ENCODE measurements around the gene ARAP1.

Gene ARAP1

DNA sequence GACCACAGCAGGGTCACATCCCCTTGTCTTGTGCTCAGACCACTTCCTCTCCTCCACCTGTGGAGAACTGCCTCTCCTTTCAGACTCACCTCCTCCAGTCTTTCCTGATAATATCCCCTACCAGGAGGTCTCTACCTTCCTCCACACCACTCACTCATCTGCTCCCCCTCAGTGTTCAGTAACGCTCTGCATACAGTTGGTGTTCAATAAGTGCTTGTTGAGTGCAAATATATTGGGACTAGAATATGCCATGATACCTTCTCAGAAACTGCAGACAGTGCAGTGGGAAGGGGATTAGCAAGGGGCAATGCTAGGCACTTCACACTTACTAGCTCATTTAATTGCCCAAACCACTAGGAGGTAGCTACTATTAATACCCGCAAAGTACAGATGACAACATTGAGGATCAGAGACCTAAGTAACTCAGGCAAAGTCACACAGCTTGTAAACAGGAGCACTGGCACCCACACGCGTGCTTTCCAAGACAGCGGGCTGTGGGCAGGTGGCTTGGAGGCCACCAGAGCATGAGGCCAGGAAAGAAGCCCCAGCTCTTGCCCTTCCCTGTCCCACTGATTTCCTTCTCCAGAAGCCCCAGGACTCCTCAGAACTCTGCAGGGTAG, 69.9 kb downstream of the ARAP1 start:
- no peak for DNase-seq (ENCODE audit: low read depth)

DNA sequence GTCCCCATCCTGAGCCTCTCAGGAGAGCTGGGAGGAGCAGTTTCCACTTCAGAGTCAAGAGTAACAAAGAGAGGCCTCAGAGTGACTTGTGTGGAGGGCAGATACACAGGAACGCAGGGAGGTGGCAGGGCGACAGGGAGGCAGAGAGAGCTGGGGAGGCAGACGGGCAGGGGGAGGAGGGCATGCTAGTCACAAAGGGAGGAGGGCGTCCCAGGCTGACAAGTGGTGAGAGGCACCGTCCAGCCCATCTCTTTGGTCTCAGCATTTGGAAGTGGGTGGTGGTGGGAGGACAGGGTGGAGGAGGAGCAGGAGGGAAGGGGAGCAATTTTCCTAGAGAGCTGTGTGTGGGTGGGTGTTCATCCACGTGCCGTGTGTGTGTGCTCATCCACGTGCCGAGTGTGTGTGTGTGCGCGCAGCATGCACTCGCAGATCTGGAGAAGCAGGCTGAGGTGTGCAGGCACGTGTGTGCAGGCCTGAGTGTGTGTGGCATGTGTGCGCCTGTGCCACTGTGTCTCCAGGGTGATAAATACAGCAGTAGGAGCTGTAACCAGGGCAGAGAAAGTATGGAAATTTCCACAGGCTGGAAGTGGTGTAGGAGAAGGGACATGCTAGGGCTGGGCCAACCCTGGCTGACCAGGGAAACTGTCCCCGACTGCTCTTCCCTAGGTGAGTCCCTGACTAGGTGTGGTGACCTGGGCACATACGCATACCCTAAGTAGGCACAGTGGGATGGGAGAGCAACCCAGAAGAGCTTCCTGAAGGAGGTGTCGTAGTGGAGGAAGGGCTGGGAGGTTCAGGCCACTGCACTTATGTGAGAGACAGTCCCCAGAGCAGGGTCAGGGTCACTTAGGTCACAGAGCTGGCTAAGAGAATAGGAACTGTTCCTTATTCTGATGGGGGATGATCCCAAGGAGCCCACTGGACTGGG, 70.7 kb downstream of the ARAP1 start:
- no peak for DNase-seq (ENCODE audit: low read depth)

DNA sequence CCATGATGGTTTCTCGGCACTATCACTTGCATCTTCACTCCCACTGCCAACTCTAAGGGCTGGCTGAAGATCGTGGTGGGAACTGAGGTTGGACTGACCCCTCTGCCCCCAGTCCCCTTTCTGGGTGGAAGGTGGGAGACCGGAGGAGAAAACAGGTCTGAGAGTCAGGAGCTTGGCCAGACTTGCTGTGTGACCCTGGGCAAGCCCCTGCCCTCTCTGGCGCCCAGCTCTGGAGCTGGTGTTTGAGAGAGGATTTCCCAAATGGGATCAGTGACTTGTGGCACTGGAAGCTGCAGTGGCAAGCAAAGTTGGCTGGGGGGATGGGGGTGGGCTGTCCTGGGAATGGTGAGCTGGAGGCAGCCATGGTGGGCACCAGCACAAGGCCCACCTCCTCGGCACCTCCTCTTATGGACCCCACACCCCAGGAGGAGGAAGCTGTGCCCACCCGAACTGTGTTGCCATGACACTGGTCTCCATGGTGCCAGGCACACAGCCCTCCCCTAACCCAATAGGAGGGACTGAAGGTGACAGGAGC, 71.5 kb downstream of the ARAP1 start:
- no peak for DNase-seq (ENCODE audit: low read depth)

DNA sequence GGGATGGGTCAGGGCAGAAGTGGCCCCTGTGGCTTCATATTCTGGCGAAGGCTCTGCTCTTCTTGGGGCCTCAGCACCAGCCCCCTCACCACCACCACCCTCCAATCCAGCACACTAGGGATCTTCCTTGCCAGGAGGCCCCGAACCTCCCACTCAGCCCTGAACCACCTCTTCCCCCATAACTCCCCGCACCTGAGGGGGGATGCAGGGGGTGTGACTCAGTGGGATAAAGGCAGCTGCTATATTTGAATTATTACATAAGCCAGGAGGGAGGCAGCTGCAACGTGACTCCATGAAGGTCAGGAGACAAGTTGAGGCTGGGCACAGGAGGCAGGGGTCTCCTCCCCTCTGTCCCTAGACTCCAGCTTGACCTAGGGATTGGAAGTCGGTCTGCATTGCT, 72.3 kb downstream of the ARAP1 start:
- no peak for DNase-seq (ENCODE audit: low read depth)

DNA sequence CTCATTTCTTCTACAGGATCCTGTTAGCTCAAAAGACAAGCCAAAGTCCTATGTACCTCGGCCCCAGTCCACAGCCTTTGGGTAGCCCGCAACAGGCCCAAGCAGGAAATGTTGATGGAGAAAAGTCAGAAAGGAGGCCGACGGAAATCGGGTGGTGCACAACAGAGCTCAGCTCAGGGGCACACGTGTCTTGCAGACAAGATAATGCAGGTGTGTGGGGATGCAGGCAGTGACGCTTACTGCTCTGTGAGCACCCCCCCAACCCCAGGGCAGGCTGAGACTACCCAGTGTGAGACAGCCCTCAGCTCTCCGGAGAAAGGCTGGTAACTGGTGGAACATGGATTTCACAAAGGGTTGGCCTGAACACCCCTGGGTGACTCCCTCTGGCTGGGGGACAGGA, 73.7 kb downstream of the ARAP1 start:
- DNase-seq (ENCODE audit: low read depth): no peak

DNA sequence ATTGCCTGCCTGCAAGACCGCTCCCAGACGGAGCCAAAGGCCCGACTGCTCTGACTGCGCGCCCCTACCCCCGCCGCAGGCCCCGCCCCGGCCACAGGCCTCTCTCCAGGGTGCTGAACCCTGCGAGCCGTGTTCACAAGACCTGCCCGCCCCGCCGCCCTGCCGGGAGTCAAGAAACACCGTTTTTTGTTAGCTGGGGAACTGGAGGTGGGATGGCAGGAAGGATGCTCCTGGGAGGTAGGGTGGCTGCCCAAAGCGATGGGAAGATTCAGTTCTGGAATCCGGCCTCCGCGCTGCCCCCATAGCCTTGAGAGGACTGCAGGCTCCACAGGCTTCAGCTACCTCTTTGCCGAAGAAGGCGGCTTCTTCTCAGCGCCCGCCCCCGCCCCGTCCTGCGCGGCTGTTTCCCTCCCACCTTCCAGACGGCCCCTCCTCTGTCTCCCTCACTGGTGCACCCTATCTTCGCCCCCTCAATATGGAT, 75.3 kb downstream of the ARAP1 start:
- peak; percentile 23 for DNase-seq (ENCODE audit: low read depth)

DNA sequence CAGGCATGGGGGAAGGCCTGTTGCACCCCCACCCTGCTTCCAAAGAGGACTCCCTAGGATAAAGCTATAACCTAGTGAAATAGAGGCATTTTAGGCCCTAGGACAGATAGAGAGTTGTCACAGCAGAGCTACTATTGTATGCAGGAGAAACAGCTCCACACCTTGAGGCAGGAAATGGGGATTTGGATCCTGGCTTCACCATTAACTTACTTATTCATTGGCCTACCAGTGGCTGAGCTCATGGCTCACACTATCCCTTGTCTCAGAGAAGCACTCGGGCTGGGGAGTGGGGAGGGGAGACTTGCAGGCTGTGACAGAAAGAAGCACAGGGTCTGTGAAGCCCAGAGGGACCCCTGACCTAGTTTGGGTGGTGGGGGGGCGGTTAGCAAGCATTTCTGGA, 77.0 kb downstream of the ARAP1 start:
- no peak for DNase-seq (ENCODE audit: low read depth)

DNA sequence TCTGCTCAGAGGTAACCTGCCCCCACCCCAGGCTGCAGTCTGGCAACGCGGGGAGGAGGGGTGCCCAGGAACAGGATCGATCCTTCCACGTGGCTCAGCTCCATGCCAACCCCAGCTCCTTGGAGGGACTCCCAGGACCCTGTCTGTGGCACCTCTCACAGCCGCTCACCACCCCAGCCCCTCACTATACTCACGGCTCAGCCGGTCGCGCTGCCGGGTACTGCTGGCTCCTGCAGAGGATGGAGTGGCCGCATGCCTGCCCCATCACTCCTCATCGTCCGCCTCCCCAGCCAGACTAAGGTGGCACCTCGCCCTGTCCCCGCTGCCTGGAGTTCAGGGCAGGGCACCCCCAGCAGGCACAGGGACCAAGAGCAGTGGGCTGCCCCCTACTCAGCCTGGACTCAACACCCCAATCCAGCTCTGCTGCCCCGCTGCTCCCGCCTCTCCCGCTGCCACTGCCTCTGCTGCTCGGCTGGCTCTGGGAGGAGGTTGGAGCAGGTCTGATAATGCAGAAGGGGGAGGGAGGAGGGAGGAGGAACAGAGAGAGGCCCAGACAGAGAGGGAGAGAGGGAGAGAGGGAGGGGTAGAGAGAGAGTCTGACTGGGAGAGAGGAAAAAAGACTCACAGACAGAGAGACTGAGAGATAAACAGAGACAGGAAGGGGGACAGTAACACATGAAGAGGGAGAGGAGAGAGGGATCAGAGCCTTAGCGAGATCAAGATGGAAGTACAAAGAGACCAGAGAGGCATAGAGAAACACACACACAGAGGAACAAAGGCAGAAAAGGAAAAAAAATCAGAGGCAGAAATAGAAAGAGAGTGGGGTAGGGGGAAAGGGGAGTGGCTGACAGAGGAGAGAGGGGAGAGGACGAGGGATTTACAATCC, 78.0 kb downstream of the ARAP1 start, which contains the start of gene PDE2A:
Gene PDE2A, minus strand, starts transcription at position 480 of the 886 bp plus-strand sequence. Its CDS starts 215 bp downstream, at position 265.
- DNase-seq (ENCODE audit: low read depth): no peak

DNA sequence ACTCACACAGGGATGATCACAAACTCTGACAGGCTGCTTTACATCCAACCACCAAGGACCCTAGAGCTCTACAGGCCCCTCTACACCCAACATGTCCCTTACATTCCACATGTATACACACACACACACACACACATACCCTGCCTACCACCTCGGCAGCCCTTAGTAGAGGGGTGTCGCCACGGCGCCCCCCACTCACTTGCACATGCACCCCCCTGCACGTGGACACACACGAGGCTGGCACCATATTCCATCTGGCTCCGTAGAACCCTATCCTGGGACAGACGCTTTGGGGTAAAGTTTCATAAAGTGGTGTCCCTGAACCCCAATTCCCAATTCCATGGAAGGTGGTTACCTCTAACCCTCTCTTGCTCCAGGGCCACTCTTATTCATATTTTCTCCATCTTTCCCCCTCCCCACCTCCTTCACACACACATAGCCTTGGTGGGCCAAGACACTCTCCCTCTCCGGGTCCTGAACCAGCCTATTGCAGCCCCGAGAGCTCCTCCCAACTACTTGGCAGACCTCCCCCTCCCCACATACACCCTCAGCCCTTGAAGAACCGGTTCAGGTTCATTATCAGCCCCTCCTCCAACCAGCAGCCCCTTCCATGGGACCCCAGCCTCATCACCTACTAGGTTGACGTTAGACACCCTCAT, 78.8 kb downstream of the ARAP1 start:
- no peak for DNase-seq (ENCODE audit: low read depth)

DNA sequence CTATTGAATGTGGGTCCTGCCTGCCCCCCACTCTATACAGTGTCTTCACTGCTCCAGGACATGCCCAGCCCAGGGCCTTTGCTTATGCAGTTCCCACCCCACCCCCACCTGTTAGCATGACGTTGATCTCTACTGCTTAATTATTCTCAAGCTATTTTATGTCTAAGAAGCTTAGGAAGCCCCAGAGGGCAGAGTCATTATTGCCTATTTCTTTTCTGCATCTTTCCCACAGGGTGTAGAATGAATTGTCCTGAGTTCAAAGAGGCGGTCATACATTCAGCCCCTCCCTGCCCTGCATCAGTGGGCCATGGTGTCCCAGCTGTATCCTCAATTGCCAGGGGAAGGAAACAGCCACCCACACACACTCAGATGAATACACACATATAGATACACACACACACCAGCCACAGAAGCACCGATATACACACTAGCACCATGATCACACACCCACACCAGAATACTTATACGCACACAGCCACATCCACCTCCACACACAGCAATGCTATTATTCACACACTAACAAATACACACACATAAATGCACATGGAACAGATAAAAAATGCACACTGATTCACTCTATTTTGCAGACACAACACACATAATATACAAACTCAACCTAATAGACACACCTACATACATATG, 79.5 kb downstream of the ARAP1 start:
- no peak for DNase-seq (ENCODE audit: low read depth)

DNA sequence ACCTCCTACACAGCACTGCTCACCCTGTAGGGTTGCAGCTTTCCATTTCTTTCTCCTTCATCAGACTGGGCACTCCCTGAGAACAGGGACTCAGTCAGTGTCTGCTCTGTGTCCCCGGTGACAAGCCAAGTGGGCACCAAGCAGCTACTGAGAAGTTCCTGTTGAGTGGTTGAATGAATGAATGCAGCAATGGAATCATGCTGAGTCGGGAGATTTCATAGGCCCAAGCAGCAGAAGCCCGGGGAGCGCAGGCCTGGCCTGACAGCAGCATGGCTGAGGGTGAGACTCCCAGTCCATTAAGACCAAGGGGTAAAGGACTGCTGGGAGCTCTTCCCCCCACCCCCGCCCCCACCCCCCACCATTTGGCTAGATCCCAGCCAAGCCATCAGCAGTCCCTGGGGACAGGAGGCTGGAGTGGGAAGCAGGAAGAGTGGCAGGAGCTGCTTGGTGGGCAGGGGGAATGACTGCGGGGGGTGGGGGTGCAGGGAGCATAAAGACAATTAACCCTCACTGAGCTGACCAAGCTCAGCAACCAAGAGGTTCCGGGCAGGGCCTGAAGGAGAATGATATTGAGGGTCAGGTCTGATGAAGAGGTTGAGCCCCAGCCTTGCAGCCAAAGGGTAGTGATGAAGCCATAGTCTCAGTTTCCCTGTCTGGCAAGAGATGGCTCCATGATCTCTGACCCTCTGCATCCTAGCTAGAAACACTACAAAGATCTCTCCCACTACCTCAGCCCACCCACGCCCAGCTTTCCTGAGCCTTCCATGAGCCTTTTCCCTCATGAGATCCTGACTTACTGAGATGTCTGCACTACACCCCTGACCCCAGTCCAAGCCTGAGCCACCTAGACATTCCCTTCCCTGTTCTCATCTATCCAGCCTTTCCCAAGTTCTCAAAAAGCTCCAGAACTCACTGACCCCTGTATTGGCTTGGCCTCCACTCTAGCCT, 80.8 kb downstream of the ARAP1 start:
- DNase-seq (ENCODE audit: low read depth): no peak

DNA sequence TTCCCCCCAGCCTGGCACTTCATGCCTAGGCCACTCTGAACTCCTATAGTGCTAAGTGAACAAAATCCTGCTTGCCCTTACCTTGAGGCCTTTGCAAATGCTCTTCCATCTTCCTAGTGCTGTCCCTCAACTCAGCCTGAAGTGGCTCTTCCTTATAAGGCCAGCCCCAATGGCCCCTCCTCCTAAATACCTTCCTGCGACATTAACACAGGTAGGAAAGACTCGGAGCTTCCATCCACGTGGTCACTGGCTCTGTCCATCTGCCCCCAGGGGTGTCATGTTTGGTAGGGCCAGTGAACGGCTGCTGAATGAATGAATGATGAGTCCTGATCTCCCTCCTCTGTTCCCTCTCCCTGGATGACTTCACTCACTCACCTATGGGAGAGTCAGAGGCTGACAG, 82.2 kb downstream of the ARAP1 start:
- no peak for DNase-seq (ENCODE audit: low read depth)

DNA sequence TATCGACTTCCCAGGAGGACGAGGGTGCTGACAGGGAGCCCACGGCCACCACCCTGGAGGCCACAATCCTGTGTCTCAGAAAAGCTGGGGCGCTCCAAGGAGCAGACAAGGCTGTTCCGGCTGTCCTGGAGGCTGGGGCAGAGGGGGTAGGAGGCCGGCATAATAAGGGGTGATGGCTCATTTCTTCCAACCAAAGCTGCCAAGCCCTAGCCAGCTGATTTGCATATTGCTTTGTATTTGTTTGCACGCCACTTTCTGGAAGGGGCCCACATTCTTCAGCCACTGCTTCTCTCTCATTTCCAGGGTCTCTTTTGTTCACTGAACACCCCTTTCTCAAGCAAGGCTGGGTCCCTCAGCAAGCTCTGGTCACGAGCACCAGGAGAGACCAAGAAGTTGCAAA, 82.7 kb downstream of the ARAP1 start:
- no peak for DNase-seq (ENCODE audit: low read depth)

DNA sequence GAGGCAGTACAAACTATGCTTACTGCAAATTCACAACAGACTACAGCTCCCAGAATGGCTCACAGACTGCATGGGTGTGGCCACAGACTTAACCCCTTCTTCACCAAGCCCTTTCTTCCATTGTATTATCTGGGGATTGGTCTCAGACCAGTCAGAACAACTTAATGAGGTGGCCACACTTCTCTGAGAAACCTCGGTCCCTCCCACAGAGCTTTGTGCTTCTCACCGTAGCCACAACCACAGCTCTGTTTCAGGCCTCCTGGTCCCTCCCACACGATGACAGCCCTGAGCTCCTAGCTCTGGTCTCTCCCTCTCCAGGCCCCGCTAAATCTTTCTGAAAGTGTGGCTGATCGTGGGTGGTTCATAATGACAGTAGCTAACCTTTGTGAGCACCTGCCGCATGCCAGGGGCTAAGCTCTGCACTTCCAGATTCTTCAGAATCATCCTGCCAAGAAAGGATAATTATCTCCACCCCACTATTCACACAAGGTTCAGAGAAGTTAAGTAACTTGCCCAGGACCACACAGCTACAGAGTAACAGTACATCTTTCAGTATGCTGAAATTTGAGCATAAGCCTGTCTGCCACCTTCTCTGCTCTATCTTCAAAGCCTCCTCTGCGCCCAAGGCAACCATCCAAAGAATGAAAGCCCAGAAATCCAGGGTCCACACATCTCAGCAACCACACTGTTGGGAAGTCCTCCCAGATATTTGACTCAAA, 83.4 kb downstream of the ARAP1 start:
- no peak for DNase-seq (ENCODE audit: low read depth)

DNA sequence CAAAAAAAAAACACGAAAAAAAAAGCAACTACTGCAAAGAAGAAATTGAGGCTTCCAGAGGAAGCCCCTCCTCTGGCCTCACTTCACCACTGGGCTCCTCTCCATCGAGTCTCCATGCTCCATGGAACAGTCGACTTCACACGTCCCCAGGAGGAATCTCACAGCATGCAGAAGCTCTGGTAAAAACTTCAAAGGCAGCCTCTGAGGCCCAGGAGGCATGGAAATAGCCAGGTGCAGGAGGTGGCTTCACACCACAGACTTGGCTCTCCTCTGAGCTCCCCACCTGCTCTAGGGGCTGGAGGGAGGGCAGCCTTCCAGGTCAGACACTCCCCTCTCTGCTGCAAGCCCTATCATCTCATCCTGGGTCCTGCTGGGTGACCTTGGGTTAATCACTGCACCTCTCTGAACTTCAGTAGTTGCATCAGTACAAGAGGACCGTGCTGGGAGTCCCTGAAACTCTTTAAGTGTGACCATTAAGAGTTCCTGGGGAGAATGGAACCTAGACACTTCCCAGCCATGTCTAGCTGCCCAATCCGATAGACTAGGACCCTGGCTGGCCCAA, 86.2 kb downstream of the ARAP1 start:
- no peak for DNase-seq (ENCODE audit: low read depth)

DNA sequence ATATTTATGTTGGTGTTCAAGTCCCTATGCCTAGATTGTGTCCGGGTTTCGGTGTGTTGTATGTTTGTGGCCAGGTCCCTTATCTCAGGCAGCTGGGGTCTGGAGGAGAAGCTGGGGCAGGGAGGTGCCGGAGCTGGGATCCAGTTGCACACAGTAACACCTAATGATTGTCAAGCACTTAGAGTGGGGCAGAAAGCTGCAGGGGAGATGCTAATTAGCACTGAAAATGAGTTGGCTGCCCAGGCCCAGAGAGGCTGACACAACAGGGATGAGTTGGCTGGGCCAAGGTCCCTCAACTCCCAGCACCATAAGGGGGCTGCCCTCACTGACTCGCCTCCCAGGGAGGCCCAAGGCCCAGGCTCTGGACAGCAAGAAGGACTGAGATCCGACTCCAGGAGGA, 90.2 kb downstream of the ARAP1 start:
- DNase-seq (ENCODE audit: low read depth): no peak

DNA sequence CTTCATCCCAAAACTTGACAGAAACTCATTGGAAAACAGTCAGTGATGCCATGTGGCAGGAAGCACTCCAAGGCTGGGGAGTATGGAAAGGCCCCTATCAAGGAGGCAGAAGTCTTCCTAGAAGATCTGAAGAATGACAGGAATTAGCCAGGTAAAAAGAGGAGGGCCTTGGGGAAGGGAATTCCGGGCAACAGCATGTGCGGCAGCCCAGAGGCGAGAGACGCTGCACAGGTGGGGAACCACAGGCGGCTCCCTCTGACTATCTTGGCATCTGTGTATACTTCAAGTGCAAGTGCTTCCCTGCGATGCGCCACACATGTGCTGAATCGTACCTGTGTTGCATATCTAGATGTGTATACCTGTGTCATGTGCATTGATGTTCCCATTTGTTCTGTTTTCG, 90.7 kb downstream of the ARAP1 start:
- no peak for DNase-seq (ENCODE audit: low read depth)

DNA sequence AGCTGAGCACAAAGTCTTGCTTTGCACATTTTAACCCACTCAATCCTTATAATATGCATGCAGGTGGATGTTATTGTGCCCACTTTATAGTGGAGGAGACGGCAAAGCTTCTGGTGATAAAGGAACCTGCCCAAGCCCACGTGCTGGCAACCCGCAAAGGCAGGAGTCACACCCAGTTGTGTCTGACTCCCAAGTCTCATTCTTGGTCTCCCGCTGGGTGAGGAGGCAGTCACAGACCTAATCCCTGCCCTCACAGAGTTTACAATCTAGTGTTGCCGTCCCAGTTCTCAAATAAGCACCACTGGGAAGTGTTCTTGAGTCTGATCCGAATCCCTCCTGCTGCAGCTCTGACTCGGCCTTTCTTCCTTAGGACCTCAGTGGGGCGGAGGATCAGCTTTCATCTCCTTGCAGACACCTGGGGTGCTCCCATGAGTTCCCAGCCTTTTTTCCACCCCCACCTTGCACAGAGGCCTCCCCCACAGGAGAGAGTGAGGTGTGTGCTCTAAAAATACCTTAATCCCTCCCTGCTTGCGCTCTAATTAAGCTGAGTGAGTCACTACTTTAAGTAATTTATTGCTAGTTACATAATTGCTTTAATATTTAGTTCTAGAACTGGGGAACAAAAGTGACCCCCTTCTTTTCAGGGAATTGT, 93.1 kb downstream of the ARAP1 start:
- no peak for DNase-seq (ENCODE audit: low read depth)
